ENCODE measurements around the gene DCP2.

DNA sequence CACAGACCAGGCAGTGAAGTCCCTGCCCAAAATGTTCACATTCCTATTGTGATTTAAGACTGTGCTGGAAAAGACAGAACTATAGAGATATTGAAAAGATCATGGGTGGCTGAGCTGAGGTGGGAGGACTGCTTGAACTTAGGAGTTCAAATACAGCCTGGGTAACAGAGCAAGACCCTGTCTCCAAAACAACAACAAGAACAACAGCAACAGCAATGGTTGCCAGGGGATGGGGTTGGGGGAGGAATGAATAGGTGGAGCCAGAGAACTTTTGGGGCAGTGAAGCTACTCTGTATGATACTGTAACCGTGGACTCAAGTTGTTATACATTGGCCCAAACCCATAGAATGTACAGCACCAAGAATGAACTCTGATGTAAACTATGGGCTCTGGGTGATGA lies 88.2 kb downstream of the DCP2 start:
- no peak for TF ChIP-seq POLR2A (IDR thresholded peaks at IDR 0.05)
- TF ChIP-seq, protein P1, sequence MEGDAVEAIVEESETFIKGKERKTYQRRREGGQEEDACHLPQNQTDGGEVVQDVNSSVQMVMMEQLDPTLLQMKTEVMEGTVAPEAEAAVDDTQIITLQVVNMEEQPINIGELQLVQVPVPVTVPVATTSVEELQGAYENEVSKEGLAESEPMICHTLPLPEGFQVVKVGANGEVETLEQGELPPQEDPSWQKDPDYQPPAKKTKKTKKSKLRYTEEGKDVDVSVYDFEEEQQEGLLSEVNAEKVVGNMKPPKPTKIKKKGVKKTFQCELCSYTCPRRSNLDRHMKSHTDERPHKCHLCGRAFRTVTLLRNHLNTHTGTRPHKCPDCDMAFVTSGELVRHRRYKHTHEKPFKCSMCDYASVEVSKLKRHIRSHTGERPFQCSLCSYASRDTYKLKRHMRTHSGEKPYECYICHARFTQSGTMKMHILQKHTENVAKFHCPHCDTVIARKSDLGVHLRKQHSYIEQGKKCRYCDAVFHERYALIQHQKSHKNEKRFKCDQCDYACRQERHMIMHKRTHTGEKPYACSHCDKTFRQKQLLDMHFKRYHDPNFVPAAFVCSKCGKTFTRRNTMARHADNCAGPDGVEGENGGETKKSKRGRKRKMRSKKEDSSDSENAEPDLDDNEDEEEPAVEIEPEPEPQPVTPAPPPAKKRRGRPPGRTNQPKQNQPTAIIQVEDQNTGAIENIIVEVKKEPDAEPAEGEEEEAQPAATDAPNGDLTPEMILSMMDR (IDR thresholded peaks at IDR 0.05) = no peak

Measured in lower leg skin (tissue), 3 donors.